ENCODE results near the gene CNTD1.

DNA sequence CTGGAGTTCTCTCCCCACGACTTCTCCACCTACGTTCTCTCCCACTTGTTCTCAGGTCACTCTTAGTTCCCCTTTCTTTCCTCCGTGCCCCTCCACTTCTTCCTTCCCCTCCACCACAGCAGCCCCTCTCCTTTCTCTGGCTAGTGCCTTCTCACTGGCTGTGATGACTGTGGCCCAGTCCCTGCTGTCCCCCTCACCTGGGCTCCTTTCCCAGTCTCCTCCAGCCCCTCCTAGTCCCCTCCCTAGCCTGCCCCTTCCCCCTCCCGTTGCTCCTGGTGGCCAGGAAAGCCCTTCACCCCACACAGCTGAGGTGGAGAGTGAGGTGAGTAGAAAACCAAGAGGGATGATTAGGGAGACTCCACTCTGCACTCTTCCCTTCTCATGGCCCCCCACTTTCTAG is 3.6 kb upstream of the CNTD1 start:
- no peak for TF ChIP-seq POLR2AphosphoS5 (IDR thresholded peaks at IDR 0.05; ENCODE audit: borderline replicate concordance, low read depth, low read length)
- TF ChIP-seq EZH2 (IDR thresholded peaks at IDR 0.05) = no peak
